ENCODE results near the gene LYST.
"Not testable (repeated sequence)": the region's sequence is repeated elsewhere in the genome, so short reads cannot be mapped to it uniquely, and the experiment has no call there.

LYST gene

GRCh38 chr1:235649368-235650163, 217.1 kb downstream of the LYST start, which contains the start of gene GNG4:
Gene GNG4 (minus strand): TSS chr1:235649784. CDS start chr1:235583838, 65,946 bp downstream.
- no peak for DNase-seq

GRCh38 chr1:235648954-235649367, 217.7 kb downstream of the LYST start:
- peak; percentile 72 for DNase-seq

GRCh38 chr1:235648407-235648907, 218.2 kb downstream of the LYST start:
- no peak for DNase-seq

GRCh38 chr1:235647537-235647936, 219.2 kb downstream of the LYST start:
- DNase-seq: not testable (repeated sequence)

GRCh38 chr1:235646463-235646862, 220.2 kb downstream of the LYST start:
- DNase-seq: no peak

GRCh38 chr1:235644693-235645305, 221.9 kb downstream of the LYST start:
- DNase-seq: no peak

GRCh38 chr1:235643837-235644692, 222.6 kb downstream of the LYST start:
- no peak for DNase-seq

GRCh38 chr1:235642943-235643371, 223.7 kb downstream of the LYST start:
- no peak for DNase-seq

GRCh38 chr1:235642011-235642942, 224.4 kb downstream of the LYST start:
- peak; percentile 74 for DNase-seq

- DNase-seq: no peak
These were observed 226.1 kb downstream of the LYST start for GRCh38 chr1:235640580-235640979.

GRCh38 chr1:235639226-235640205, 227.2 kb downstream of the LYST start:
- DNase-seq: no peak

GRCh38 chr1:235638612-235639011, 228.1 kb downstream of the LYST start:
- not testable (repeated sequence) for DNase-seq

- DNase-seq: no peak
These were observed 228.8 kb downstream of the LYST start for GRCh38 chr1:235637756-235638534.

- DNase-seq: no peak
These were observed 230.6 kb downstream of the LYST start for GRCh38 chr1:235635938-235636662.

GRCh38 chr1:235632506-235633401, 234.0 kb downstream of the LYST start:
- DNase-seq: no peak

- DNase-seq: no peak
These were observed 234.9 kb downstream of the LYST start for GRCh38 chr1:235631816-235632215.

- no peak for DNase-seq
These were observed 238.2 kb downstream of the LYST start for GRCh38 chr1:235628316-235629005.
